ENCODE data around the gene FKBP8.

FKBP8 gene

DNA sequence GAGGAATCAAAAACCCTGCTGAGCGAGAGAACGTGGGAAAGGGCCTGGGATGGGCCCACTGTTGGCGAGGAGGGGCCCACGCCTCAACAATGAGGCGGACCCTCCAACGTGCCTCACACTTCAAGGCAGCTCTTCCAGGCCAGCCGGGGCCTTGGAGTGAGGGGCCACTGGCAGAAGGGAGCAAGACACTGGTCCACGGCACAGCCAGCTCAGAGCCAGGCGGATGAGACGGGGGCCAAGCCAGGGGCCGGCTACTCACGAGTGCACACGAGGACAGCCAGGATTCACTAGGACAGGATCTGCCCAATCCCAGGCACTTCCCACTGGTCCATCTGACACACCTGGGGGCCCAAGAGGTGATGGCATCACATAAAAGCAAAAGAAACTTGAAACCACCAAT is 42.0 kb downstream of the FKBP8 start:
- no peak for DNase-seq

DNA sequence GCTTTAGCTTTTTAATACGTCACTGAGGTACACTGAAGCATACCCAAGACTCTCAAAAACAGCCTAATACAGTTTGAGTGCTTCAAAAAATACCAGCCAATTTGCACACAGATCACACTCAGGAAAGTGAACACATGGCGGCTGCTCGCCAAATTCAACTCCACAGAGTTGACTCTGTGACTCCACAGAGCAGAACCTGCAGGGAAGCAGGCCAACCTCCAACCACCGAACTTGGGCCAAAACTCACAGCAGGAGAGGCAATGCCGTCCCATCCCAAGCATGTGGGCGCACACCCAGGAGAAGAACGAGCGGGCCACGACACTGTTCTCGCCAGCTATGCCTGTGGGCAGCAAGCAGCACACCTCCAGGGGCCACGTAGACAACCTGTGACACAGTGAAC is 42.6 kb downstream of the FKBP8 start:
- DNase-seq: peak; percentile 70

DNA sequence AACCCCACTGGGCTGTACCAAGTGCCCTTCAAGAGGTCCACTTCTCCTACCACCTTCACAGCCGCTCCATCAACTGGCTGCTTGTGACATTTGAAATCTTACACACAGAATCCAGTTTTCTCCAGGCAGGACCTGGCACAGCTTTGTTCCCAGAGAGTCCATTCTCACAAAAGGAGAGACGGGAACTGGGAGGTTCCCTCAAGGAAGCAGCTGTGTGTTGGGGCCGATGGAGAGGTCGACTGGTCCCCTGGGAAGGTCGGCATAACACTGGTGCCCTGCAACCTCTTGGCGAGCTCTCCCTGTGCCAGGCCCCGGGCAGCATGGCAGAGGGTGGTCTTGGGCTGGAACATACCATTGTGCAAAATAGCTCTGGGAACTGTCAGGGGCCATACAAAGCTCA is 43.0 kb downstream of the FKBP8 start:
- no peak for DNase-seq

- no peak for DNase-seq
These were observed 44.2 kb downstream of the FKBP8 start for GRCh38 chr19:18499055-18499775.

GRCh38 chr19:18496980-18497256 is 46.5 kb downstream of the FKBP8 start:
- DNase-seq: no peak

DNA sequence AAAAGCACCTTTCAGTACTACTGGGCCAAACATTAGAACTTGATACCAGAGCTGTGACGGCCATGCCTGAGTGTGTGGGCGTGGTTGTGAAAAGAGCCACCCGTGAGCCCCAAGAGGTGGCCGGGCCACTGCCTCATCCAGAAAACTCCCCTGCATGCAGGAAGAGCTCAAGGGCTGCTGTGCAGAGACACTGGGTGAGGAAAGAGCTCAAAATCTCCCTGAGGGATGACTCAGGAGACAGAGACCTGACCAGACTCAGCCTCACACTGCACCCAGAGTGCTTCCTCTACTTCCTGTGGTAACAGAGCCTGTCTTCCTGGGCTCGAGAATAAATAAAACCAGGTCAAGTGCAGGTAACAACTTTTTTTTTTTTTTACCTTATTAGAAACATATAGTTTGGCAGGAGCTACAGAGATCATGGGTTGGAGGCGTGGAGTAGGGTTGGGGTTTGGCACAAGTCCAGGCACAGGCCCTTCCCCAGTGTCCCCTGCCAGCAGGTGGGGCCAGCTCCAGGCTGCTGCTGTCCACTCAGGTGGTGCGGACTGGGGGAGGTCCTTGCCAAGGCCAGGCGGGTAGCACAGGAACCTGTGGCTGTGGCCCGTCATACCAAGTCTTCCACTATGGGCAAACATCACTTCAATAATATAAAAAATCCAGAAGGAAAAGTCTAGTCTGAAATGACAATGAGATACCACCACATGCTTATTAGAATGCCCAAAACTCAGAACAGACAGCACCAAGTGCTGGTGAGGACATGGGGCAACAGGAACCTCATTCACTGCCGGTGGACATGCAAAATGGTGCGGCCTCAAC is 47.0 kb downstream of the FKBP8 start:
- DNase-seq: no peak

DNA sequence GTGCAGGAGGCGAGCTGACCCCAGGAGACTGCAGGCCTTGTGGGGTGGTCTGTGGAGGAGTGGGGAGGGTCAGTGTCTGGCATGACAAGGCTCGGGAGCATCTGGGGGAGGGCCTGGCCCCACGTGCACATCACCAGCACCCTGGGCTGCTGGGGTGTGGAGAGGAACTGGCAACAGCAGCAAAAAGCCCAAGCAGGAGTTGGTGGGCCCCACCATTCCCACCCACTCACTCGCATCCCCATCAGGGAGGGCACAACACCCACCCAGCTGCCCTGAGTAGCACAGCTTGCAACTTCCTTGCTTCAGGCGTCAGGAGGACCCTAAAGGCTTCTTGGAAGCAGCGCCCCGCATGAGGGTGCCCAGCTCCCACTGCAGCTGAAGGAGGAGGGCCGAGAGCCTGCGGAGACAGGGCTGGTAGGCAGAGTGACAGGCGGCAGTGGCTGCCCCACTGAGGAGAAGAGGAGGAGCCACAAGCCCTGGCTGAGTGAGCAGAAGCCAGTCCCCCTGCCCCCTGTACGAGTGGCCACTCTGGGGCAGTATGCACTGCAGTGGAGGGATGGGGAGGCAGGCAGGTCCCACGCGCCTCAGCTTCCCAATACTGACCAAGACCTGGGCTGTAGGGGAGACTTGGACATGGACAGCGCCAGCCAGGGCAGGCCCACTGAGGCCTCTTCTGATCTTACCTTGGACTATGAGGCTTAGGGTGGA is 48.0 kb downstream of the FKBP8 start:
- no peak for DNase-seq

- no peak for DNase-seq
These were observed 49.1 kb downstream of the FKBP8 start for GRCh38 chr19:18494267-18494607.

GRCh38 chr19:18493440-18494266 is 49.7 kb downstream of the FKBP8 start:
- DNase-seq: no peak

GRCh38 chr19:18491995-18492953 is 51.1 kb downstream of the FKBP8 start:
- no peak for DNase-seq

- DNase-seq: no peak
These were observed 52.6 kb downstream of the FKBP8 start for GRCh38 chr19:18490728-18491127.

GRCh38 chr19:18489627-18490184 is 53.7 kb downstream of the FKBP8 start:
- DNase-seq: no peak

DNA sequence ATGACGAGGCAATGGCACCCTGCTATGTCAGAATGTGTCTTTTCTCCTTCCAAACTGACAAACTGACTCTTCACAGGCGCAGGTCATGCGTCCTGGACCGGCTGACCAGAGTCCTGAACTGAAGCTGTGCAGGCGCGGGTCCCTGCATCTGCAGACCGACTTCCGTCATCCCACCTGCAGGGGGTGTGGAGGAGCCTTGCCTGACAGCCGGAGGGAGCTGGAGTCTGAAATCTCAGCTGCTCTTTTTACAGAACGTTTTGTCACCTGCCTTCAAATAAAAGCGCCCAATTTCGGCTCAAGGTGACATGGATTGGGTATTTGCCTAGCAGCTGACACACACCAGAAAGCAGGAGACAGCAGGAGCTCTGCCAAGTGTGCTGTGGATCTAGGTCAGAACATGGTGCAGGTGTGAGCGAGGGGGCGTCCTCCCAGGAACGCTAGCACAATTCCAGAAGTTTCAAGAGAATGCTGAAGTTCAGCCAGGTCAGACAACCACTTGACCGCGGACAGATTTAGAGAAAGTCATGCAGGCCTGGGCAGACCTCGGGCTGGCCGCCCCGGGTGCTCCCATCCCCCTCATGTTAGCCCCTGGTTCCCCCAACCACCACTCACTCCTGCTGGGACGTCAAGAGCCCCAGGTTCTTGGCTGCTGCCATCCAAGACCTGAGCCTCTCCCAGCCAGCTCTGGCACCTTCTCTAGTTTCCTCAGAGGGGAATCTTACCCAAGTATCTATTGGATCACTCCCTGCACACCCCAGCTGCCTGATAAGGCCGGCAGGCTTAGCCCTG is 54.3 kb downstream of the FKBP8 start:
- DNase-seq: no peak

DNA sequence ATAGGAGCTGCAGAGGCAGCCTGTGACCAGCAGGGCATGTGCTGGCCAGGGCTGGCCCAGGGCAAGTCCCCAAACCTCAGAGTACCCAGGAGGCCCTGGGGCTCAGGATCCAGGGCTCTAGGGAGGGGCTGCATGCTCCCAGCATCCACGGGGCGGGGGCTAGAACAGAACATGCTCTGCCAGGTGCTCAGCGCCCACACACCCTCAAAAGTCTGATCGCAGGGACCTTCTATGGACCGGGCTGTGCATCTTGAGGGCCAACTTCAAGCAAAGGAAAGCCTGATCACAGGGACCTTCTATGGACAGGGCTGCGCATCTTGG is 55.0 kb downstream of the FKBP8 start:
- DNase-seq: no peak

- no peak for DNase-seq
These were observed 55.6 kb downstream of the FKBP8 start for GRCh38 chr19:18487576-18488402.

GRCh38 chr19:18486746-18487145 is 56.6 kb downstream of the FKBP8 start:
- DNase-seq: no peak

- no peak for DNase-seq
These were observed 58.4 kb downstream of the FKBP8 start for GRCh38 chr19:18484992-18485391.

DNA sequence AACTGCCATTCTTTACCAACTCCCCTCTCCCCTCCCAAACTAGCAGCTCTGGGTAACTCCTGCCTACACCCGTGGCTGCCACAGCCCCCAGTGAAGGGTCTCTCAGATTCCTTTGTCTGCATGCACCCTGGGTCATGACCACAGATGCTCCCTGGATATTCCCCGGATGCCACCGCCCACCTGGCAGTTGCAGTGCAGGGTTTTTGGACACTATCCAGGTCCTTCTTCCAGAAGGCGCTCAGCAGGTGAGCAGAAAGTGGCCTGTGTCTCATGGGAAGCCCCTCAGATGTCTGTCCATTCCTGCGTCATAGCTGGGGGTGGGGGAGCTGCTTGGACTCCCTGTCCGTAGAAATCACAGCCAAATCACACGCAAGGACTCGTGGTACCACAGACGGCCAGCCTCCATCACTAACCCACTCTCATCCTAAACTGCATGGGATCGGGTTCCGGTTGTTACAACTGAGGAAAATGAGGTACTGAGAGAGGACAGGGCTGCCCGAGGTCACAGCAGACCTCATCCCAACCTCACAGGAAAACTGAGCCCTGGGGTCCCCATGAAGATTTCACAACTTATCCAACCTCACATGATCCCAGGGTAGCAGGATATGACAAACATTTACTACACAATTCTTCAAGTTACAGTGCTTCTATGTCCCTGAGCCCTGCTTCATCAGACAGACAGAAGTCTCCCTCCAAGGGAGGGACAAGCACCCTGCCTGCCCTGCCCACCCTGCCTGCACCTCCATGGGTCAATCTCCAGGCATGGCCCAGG is 60.1 kb downstream of the FKBP8 start:
- DNase-seq: no peak
